ENCODE results near the gene SLC15A4. TPM values are rescaled to one million over a fixed set of nuclear protein-coding genes. Genes with fewer than 3 reads are reported as not detected.
"Not testable (repeated sequence)": the region's sequence is repeated elsewhere in the genome, so short reads cannot be mapped to it uniquely, and the experiment has no call there.

Gene SLC15A4
- total RNA-seq, 1 donor from 2014 or later = 36.9 TPM

DNA sequence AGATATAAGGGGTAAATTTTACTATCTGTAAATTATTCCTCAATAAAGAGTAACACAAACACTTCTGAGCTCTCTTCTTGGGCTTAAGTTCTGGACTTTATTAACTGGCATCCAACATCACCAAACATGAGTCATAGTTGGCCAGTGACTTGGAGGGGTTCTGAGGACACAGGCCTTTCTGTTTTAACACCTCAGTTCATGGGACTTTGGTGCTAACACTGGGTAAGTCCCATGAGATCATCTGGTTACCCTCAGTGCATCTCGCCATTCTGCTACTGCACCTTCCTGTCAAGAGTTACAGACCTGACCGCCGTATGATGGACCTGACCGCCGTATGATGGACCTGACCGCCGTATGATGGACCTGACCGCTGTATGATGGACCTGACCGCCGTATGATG, 9.9 kb downstream of the SLC15A4 start:
- no peak for DNase-seq

DNA sequence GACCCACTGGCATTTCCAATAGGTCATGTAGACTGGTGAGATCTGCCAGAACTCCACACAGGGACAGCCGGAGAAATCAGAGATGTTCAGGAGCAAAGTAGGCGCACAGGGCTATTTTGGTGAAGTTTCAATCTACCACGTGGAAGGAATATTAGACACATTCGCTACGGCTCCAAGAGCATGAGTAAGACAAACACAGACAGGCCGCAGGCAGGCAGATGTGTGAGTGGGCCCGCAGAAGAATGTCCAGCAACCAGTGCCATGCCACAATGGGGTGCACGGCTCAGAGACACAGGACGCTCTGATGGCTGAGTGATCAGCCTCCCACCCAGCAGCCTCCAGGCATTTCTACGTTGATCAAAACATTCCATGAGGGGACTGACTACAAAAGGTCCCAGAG, 10.4 kb downstream of the SLC15A4 start:
- no peak for DNase-seq

DNA sequence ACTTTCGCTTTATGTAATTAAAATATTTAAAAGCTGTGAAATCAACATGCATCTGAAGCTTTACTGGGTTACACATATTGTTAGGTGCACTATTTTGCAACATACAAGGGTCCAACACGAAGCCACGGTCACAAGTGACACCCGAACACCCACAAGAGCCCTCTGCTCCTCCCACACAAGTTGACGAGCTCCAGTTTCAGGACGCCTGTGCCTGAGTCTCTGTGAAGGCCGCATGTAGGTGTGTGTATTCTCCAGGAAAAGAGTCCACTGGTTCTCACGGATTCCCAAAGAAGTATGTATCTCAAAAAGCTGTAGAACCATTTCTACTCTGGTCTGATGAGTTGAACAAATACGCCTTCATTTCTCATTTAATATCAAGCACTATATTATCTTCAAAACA, 12.0 kb downstream of the SLC15A4 start:
- no peak for DNase-seq

DNA sequence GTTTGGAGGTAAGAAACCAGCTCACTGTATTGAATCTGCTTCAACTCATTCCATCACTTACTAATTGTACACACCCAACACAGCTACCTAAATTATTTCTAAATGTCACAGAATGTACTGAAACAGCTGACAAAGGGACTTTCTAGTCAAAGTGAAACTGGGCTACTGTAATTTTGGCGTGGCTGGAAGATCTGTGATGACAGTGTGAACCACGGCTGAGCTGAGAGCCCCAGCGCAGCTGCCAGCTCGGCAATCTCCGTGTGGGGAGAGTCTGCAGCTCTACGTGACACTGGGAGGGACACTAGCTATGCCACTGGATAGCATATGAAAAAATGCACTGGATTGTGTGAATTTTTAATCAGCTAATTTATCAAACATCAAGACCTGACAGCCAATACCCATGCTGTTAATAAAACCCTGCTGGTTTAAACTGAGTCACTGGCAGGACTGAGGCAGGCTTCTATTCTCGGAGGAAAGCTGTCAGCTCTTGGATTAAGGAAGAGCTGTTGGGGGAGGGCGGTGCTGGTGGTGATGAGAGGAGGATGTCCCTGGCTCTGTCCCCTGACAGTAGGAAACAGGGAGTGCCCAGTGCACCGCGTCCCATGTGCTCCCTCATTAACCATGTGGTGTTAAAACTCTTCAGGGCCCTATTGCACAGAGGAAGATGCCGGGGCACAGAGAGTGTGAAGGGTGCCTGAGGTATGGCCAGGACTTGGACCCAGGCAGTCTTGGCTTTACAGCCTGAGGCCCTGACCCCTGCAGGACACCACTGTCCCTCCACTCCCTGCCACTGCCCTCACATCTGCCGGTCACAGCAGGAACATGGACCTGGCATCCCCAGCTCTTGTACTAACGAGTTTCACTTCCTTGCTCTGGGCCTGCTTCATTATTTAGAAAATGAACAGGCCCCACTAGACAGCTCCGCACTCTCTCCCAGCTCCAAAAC, 13.3 kb downstream of the SLC15A4 start:
- DNase-seq = no peak

DNA sequence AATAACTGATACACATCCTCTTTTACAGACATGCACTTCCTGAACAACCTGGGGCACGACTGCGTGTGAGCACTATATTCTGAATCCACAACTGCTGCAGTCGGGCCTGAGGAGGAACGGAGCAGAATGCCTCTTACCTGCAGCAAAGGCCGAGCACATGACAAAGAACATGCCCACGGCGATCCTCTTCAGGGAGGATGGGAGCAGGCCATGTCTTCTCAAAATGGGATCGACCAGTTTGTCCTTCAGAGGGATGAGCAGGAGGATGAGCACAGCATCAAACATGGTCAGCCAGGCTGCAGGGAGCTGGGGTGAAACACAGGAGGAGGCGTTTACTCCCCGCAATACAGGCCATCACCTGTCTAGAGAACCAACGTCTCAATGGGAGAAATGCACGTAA, 15.1 kb downstream of the SLC15A4 start:
- no peak for DNase-seq

DNA sequence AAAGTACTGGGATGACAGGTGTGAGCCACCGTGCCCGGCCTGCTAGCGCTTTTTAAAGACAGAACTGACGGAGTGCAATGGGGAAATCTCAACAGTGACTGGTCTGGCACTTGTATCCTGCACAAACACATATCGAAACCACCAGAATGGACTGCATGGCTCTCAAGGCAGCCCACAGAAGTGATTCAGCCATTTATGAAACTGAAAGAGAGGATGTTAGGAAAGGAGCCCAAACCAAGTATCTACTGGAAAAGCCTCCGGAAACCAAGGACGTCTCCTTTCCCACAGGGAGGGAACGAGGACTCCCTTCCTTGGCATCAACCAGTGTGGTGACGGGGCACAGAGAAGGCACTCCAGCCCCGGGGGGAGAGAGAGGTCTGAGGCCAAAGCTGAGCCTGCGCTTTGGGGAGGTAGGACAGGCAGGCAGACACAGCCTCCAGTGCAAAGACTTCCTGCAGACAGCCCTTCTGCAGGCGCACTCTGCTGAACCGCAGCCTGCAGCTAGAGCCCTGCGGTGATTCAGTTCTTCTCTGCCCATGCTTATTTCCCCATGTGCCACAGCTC, 16.5 kb downstream of the SLC15A4 start:
- DNase-seq = no peak

DNA sequence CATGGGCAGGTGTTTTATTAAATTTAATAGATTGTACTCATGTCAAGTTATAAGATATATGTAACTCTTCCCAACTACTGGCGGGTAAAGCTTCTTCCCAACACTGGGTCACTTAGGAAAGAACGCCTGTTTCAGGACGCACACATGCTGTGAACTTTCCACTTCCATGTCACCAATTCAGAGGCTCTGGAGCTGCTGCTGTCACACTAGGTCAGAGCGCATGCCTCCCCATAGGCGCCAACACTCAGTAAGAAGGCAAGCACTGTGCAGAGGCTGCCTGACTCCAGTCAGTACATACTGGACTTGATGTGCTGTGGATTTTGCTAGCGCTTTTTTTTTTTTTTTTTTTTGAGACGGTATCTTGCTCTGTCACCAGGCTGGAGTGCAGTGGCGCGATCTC, 17.2 kb downstream of the SLC15A4 start:
- DNase-seq = no peak

DNA sequence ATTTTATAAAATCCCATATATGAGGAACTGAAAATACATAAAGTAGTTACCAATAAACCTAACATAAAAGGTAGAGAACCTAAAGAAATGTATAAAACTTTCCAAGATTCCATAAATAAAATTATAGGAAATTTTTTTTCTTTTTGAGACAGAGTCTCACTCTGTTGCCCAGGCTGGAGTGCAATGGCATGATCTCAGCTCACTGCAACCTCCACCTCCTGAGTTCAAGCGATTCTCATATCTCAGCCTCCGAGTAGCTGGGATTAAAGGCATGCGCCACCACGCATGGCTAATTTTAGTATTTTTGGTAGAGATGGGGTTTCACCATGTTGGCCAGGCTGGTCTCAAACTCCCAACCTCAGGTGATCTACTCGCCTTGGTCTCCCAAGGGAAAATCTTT, 18.4 kb downstream of the SLC15A4 start:
- not testable (repeated sequence) for DNase-seq

DNA sequence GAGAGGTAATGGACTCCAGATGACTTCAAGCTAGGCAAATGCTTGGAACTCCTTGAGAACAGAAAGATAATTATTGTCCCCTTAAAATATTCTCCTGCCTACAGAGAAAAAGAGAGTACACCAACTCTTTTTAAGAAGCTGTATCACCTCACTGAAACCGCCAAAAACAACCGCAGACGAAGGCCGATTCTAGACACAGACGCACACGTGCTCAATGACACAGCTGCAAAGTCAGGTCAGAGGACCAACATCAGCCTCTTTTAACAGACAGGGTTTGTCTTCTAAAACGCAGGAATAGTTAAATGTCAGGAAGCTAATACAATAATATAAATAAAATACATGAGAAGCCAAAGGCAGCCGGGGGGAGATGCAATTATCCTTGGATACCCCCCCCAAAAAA, 19.0 kb downstream of the SLC15A4 start:
- no peak for DNase-seq

DNA sequence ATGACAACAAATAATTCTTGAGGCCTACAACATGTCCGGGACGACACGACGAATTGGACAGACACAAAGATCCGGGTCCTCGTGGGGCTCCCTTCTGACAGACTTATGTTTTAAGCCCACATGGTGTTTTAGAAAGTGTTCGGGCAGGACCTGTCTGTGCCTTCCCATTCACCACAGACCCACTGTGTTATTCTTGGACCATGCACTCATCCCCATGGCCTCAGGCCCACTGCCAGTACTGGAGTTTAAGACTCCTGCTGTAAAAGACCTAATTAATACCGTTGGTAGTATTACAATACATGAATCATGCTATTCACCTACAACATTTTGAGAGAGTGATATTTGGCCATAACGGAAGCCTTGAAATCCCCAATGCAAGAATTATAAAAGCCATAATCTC, 20.0 kb downstream of the SLC15A4 start:
- no peak for DNase-seq

DNA sequence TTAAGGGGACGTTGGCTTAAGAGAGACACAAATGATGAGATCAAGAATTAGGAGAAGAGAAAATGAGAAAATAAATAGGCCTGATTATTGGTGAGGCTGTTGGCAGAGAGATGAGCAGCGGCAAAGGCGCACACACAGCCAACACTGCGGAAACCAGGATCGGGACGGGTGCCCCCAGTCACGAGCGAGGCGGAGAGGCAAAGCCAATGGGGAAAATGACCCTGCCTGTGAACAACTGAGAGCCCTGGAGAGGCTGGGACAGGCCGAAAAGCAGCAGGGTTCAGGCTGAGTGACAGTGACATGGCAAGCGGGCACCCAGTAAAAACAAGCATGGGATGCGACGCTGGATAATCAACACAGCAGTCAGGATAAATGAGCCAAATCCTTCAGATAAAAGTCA, 21.0 kb downstream of the SLC15A4 start:
- DNase-seq = no peak

DNA sequence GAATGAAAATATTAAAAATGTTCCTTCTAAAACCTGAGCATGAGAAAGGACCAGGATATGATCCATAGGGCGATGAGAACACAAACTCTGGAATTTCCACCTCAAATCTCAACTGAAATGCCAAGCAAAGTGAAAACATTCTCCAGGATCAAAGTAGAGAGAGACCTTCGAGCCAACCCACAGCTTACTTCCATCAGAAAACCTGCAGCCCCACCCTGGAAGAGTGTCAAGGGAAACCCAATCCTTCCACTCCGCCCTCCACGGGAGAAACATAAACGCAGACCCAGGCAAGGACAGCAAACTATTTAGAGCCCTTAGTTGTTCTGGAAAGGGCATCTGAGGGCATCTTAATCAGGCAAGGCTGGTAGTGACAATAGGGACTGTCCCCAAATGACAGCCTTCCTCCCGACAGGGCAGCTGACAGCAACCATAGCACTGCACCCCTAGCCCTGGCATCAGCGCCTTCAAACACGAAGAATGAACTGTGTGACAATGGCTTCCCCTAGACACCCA, 21.8 kb downstream of the SLC15A4 start:
- DNase-seq = no peak

DNA sequence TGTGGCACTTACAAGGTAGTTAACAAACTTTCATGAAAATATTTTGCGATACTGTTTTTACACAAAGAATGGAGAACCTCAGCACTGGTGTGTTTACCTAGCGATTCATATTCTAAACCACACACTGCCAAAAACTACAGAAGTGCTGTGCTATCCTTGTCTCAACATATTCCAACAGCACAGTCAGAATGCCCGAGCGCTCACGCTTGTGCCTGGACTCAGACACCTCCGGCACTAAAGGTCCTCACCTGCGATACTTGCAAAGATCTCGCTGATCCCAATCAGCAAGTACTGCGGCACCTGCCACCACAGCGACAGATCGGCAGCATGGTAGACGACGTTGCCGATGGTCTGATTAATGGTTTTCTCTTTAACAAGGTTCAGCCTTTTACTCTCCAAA, 23.2 kb downstream of the SLC15A4 start:
- no peak for DNase-seq

DNA sequence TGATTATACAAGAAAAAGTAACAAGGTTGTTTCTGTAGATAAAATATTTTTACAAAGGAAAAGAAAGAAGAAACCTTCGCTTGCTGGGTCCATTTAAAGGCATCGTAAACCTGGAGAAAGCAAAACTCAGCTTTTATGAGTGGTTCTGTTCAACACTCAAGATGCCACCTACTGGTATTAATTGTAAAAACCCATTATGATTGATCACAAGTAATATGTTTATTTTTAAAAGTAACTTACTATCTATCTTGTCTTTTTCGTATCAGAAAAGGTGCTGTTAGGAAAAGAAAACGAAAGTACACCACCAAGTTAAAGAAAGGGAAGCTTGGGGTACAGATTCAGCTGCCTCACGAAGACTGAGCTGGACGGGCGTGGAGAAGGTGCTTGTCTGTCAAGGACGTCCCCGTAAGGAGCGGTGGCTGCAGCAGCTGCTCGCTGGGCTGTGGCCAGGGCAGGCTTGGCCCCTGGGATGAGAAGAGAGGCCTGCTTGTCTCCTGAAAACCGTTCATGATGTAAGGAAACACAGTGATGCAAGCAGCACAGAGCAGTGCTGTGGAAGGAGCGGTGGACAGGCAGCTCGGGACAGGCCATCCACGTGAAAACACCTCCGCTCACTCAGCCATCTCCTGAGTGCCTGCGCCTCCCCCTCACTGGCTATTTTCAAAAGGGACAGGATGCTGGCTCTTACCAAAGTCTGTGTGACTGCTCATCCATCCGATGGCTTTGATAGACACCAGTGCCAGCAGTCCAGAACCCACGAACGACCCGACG, 25.0 kb downstream of the SLC15A4 start:
- peak; percentile 60 for DNase-seq

DNA sequence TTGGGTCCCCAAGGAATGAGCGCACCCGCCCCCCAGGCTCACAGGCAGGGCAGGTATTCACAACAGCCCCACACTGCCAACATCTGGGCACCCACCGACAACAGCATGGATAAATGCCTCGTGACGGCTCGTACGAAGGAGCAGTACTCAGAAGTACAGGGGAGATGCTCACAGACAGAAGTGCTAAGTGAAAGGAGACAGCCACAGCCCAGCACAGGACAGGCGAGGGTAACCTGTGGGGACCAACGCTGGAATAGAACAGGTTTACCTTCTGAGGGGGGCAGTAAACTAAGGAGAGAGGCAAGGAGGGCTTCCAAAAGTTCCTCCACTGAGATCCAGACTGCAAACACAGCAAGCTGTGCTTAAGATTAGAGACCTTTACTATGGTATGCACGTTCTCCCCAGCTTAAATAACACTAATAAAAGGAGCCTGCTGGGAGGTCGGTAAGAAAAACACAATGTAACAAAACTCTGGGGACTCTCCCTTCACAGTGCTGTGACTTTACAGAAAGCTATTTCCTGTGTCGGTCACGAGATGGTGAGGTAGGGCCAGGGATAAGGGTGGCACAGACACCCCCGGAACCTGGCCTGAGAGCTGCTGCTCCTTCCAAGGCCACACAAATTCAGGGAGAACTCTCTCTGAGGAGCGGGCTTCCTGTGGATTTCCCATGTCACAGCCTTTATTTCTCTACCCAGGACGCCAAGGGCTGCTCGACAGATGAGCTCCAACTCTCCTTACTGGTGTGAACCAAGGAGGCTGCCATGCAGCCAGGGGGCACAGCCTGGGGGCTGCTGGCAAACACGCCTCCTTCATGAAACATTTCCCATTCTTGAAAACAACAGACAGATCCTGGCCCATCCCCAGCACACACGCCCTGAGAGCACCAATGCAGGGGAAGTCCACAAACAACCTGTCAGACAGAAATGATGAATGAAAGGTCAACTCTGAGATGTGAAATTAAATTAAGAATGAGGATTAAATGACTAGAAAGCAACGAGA, 26.3 kb downstream of the SLC15A4 start:
- peak; percentile 82 for DNase-seq

DNA sequence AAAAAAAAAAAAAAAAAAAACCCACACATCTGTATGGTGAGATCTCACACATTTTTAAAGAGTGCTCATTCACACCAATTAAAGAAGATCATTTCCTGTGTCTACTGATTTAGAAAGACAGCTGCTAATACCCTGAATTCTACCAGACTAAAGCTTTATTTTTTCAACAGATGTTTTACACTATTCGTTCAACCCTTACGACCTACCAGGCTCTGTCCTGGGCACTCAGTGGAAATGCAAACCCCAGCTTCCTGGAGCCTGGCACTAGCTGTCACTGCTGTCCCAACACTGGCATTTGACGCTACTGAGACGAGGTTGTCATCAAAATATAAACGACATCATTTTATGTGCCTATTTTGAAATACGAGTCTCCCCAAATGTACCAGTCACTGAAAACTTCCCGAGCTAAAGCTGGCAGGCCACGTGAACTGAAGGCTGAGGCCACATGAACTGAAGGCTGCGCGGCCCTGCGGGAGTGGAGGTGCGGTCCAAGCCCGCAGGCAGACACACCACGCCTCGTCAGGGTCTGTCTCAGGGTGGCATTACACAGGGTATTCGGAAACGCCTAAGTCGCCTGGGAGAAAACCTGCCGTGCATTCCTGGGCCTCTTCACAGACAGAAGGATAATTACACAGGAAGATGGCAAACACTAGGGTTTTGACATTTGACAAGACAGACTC, 27.2 kb downstream of the SLC15A4 start:
- no peak for DNase-seq

DNA sequence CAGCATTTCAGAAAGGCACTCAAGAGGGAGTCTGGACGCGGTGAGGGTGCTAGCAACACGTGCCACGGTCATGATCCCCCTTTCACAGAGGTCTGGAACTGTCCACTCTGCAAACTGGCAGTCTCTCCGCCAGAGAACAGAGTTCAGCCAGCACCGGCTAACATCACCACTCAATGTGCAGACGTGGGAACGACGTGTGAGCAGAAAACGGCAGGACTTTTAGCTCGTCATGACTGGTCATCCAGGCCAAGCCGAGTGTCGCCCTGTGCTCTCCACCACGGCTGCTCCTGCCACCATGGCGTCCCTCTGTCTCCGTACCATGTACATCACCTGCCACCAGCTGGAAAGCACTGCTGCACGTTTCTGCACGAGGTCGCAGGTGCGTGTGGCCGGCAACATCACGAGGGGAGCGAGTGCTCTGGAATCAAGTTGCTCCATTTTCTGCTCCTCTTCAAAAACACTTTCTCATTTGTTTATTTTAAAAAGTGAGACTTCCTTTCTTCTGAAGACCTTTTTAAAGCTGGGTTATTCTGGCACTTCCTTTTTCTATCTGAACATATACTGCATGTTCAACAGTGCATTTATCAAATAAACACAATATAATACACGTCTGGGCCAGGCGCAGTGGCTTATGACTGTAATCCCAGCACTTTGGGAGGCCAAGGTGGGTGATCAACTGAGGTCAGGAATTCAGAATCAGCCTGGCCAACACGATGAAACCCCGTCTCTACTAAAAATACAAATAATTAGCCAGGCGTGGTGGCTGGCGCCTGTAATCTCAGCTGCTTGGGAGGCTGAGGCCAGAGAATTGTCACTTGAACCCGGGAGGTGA, 28.0 kb downstream of the SLC15A4 start:
- no peak for DNase-seq

DNA sequence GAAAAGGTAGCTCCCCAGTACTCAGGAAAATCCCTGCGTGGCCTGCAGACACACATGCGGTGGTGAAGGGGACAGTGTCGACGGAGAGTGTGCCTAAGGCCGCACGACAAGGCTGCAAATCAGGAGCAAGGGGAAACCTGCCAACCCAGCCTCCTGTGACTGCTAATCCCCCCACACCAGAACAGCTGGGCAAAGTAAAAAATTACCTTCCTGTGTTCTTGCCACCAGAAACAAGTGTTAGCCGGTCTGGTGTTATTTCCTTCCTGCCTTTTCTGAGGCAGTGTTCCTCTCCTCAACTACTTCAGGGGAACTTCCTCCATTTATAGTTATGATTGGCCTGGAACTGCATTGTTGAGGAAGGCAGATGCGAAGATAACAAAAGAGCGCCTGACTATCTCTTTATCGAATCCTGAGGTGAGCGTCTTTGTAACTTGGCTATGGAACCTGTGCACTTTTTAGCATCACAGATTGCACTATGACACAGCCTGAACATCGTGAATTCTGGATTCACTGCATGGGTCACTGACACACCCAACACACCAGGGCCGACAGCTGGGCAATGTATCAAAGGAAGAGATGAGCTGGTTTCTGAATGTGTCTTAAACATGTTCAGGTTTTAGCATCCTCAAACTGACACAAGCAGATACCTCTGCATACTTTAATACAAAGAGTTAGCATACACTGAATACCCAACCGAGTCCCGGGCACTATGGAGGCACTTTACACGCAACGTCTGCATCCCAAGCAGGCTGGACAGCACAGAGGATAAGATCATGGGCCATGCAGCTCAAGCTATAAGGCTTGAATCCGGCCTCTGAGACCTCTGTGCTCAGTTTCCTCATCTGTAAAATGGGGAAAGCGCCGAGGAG, 28.9 kb downstream of the SLC15A4 start:
- peak; percentile 63 for DNase-seq

DNA sequence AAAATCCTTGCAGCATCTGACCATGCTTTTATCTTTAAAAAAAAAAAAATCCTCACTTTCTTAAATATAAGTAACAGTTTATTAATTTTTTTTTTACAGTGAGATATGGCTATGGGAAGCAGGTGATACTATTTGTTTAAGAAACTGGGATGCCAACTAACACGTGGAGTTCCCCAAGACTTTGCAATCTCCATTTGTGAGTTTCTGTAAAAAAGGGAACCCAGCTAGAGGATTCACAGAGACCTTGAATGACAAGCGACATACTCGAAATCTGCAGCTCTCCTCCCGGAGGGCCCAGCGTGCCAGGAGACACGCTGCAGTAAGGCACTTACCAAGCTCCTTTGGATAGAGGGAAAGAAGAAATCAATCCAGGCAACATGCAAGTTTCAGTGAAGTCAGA, 30.1 kb downstream of the SLC15A4 start:
- DNase-seq = no peak
